ENCODE results near the gene PSME1.

PSME1 gene

GRCh38 chr14:24130717-24131548 lies 5.1 kb upstream of the PSME1 start:
- no peak for DNase-seq

GRCh38 chr14:24131549-24131966 lies 4.4 kb upstream of the PSME1 start:
- no peak for DNase-seq

- DNase-seq = no peak
Measured at GRCh38 chr14:24132061-24132685, 3.8 kb upstream of the PSME1 start.

- DNase-seq = no peak
Measured at GRCh38 chr14:24132976-24133375, 3.0 kb upstream of the PSME1 start.

- DNase-seq = no peak
Measured at GRCh38 chr14:24133735-24134134, 2.3 kb upstream of the PSME1 start.

- DNase-seq = no peak
Measured at GRCh38 chr14:24135584-24135833, 485 bp upstream of the PSME1 start.

GRCh38 chr14:24136684-24137528 lies 912 bp downstream of the PSME1 start:
- no peak for DNase-seq

GRCh38 chr14:24137529-24138395 lies 1.8 kb downstream of the PSME1 start:
- no peak for DNase-seq

- DNase-seq = no peak
Measured at GRCh38 chr14:24138396-24139271, 2.6 kb downstream of the PSME1 start.

- no peak for DNase-seq
Measured at GRCh38 chr14:24139272-24139934, 3.4 kb downstream of the PSME1 start.

GRCh38 chr14:24141097-24141880 lies 5.3 kb downstream of the PSME1 start, which contains the start of gene EMC9:
Gene EMC9 (minus strand): TSS chr14:24141591. CDS start chr14:24141304, 287 bp downstream.
- peak; percentile 88 to 99 for DNase-seq

- no peak for DNase-seq
Measured at GRCh38 chr14:24143511-24143910, 7.5 kb downstream of the PSME1 start.

GRCh38 chr14:24144451-24144850 lies 8.5 kb downstream of the PSME1 start:
- no peak for DNase-seq

- no peak for DNase-seq
Measured at GRCh38 chr14:24145219-24145618, 9.2 kb downstream of the PSME1 start.

- no peak for DNase-seq
Measured at GRCh38 chr14:24145690-24146452, 9.9 kb downstream of the PSME1 start.

- peak; percentile 89 to 97 for DNase-seq
Measured at GRCh38 chr14:24146453-24146977, 10.5 kb downstream of the PSME1 start, which contains the start of gene PSME2. Gene PSME2 (minus strand): TSS chr14:24146610. CDS start chr14:24146581, 29 bp downstream.

GRCh38 chr14:24146978-24147760 lies 11.2 kb downstream of the PSME1 start, which contains the start of gene RNF31:
Gene RNF31 (plus strand): TSS chr14:24147498. CDS start chr14:24147699, 201 bp downstream.
- DNase-seq = peak; percentile 97 to 98
